HT1080 (cell line): ENCODE measurements around the gene OLFML2A. TPM values are rescaled to one million over a fixed set of nuclear protein-coding genes. Genes with fewer than 3 reads are reported as not detected.

Experiments used
- DNase-seq: peaks from one replicate; pipeline ENCODE4 v3.0.0-alpha.2; 2015; ENCODE audit warnings: low read depth
- total RNA-seq: library from RNA; depleted of rRNA; stranded (reverse); fragments of >200 nt; shearing (Covaris generic); gene quantifications from 2 replicates; pipeline ENCODE4 v1.2.3, GENCODE V29; 2014

The OLFML2A gene
- total RNA-seq, 1 experiment from 2014 or later = 0.69 TPM

DNA sequence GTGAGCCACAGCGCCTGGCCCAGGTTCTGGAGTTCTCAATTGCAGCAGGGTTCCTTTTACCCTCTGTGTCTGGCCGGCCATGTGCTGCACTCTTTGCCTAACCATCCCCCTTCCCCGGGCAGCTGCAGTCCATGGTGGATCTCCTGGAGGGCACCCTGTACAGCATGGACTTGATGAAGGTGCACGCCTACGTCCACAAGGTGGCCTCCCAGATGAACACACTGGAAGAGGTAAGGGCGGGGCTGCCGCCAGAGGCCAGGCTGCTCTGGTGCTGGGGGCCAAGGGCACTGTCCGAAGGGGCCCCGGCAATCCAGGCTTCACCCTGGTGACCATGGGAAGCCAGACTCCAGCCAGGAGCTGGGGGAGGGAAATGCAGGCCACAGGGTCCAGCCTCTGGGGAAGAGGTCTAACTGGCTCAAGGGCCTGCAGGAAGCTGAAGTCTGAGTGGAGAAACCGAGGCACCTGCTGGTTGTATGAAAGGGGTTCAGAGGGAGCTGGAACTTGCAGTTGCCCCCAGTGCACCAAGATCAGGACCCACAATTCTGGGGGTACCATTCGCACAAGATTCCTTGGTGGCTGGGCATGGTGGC, 18.1 kb downstream of the OLFML2A start:
- no peak for DNase-seq

DNA sequence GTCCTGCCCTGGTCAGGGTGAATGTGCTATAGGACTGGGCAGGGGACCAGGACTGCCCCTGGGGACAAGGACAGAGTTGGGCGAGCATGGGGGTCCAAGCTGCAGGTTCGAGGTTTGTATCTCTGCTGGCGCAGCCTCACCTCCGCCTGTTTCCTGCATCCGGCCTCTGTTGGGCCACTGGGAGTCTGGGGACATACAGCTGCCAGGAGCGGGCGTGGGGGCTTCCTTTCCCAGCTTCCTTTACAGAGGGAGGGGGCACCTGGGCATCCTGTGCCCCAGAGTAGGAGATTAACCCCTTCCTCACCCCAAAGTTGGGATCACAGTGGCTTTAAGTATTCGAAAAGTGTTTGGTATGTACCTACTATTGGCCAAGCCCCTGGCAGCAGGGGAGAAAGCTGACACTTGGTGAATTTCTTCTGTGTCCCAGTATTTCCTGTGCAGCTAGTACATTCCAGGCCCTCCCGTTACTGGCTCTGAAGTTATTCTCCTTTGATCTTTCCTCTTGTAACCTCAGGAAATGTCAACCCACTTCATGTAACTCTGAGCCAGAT, 19.0 kb downstream of the OLFML2A start:
- peak; percentile 37 for DNase-seq

DNA sequence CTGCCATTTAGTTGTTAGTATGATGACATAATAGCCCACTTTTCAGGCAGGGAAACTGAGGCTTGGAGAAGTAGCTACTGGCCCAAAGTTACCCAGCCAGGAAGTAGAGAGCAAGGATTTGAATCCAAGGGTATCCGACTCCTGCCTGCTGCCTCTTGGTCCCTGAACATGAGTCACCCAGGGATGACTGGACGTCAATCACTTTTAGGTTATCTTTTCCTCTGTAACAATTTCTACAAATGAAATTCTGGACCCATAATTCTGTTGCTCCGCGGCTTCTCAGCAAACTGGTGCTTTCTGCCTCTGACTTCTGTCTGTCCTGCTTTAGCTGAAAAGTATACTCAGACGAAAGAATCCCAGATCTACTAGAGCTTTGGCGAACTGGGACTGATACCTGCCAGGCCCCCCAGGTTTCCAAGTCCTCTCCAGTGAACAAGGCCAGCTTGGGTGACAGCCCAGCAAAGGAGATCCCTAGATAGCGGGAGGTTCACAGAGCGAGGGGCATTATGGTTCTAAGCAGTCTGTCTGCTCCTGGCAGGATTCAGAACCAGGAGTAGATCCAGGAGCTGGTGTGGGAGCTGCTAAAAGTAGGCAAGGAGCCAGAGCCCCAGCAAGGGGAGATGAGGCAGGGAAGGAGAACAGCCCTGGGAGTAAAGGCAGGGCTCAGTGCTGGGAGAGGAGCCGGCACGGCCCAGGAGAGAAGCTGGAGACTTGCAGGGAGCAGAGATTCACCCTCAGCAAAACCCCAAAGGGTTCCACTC, 20.6 kb downstream of the OLFML2A start:
- no peak for DNase-seq

DNA sequence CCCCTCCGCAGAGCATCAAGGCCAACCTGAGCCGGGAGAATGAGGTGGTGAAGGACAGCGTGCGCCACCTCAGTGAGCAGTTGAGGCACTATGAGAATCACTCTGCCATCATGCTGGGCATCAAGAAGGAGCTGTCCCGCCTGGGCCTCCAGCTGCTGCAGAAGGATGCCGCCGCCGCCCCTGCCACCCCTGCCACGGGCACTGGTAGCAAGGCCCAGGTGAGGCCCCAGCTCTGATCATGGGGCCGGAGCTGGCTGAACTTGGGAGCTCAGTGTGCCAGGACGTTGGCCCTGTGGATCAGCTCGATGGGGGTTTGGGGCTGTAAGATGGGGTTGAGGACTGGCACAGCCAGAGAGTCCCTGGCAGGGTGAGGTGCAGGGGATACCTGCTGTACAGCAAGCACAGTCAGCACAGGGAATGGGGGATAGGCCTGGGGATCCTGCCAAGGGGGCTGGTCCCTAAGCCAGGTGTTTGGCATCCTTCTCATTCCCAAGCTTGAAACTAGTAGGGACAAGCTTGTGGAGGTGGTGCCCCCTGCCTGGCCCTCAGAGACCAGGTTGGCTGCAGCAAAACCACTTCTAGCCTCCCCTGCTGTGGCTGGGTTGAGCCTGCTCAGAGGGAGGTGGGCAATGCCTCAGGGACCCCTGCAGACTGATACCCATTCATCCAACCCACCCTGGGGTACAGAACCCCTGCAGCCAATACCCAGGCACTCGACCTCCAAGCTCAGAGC, 22.5 kb downstream of the OLFML2A start:
- DNase-seq = no peak

DNA sequence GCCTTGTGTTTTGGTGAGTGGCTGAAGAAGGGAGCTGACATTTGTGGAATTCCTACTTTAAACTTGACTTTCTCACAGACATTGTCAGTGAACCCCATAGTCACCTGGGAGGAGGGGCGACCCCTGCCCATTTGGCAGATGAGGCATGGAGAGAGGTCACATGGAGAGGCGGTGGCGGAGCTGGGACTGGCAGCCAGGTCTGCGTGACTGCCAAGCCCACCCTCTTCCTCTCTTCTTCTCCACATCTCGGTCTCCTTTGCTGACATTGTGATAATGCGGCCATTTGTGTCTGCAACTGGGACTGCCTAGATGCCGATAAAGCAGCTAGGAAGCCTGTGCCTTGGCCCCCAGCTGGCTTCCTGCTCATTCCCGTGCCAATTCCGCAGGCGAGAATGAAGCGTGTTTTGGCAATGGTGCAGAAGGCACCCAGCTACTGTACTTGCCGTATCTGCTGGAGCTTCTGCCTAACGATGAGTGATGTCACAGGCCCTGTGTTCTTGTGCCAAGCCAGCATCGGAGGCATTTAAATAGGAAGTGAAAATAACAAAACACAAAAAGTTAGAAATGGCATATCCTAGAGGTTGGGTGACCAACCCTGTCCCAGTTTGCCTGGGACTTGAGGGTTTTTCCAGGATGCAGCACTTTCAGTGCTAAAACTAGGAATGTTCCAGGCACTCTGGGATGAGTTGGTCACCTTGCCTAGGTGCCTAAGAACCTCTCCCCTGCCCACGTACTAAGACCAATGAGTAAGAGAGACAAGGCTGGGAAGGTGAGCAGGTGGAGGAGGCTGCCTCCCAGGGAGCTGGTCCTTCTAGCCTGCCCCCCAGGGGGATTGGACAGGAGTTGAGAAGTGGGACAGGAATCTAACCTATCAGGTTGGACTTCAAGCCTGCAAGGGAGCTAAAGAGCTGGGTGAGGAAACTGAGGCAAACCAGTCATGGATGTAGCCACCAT, 23.6 kb downstream of the OLFML2A start:
- no peak for DNase-seq

DNA sequence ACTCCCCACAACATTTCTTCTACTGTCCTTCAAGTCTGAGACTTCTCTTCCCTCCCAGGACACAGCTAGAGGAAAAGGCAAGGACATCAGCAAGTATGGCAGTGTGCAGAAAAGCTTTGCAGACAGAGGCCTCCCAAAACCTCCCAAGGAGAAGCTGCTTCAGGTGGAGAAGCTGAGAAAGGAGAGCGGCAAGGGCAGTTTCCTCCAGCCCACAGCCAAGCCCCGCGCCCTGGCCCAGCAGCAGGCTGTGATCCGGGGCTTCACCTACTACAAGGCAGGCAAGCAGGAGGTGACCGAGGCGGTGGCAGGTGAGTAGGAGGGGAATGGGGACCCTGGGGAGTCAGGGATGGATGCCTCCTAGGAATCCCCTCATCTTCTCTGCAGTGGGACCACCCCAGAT, 24.4 kb downstream of the OLFML2A start:
- no peak for DNase-seq

DNA sequence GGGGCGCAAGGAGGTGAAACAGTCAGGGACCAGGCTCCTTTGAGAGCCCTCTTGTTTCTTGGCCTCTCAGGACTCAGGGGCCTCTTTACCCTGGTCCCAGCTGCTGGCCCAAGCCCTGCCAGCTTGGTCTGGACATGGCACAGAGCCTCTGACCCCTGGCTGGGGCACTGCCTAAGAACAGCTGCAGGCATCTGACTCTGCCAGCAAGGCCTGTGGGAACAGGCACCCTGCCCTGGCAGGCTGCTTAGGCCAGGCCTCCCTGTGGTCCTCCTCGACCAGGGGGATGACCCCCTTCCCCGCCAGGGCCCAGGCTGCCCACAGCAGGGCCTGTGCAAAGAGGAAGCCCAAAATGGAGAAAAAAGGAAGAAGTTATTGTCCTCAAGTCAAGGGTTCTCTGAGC, 25.5 kb downstream of the OLFML2A start:
- DNase-seq = no peak

DNA sequence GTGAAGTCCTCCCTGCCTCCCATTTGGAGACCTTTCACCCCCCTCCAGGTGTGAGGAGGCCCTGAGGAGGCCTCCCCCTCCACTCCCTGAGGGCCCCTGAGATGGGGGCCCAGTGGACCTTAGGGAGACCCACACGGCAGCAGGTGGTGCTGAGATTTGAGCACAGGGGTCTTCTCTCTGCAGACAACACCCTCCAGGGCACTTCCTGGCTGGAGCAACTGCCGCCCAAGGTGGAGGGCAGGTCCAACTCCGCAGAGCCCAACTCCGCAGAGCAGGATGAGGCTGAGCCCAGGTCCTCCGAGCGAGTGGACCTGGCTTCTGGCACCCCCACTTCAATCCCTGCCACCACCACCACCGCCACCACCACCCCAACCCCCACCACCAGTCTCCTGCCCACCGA, 27.0 kb downstream of the OLFML2A start:
- DNase-seq = no peak

DNA sequence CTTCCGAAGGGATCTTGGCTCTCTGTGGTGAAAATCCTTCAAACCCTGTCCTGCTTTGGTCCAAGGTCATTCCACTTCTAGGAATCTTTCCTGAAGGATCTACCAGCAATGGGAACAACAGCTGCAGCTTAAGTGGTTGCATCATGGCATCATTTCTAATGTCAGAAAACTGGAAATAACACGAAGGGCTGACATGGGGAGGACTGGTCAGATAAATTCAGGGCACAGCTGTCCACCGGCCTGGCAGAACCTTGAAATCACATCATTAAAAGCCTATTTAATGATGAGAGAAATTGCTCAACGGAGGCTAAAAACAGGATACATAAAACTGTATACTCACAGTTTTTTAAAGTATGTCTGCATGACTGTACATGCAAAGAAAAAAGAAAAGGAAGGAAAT, 28.3 kb downstream of the OLFML2A start:
- DNase-seq = no peak

DNA sequence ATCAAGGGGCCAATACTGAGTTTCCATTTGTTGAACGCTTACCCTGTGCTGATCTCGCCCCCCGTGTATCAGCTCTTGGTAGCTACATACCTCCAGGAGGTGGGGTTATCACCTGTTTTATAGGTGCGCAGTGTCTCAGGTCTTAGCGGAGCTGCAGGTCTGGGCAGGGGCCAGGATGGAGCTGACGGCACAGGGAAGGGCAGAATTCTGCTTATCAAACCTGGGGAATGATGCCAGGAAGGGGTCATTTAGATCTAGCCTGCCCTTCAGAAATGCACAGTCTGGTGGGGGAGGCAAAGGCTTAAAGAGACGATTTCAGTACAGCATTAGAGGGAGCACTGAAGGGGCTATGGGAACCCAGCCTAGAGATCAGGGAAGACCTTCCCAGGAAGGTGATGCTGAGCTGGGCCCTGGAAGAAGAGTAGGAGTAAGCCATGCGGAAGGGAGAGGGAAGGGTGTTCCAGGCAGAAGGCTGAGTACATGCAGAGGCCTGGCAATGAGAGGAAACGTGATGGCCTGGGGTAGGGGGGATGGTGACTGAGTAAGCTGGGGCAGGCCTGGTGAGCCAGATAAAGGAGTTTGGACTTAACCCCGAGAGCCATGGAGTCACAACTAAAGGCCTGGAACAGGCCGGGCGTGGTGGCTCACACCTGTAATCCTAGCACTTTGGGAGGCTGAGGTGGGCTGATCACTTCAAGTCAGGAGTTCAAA, 31.5 kb downstream of the OLFML2A start:
- no peak for DNase-seq

DNA sequence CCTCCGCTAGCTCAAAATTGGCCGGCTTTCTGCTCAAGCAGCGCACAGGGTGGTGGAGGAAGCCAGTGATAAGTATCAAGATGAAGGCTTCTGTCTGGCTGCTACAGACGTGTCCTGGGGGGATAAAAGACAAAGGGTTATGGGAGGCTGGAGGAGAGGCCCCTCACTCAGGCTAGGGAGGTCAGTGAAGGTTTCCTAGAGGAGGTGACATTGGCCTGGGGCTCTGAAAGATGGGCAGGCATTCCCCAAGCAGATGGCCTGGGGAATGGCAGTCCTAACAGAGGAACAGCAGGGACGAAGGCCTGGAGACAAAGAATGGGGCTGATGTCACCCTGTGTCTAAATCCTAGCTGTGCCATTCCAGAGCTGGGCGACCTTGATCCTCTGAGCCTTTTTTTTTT, 32.3 kb downstream of the OLFML2A start:
- DNase-seq = no peak

DNA sequence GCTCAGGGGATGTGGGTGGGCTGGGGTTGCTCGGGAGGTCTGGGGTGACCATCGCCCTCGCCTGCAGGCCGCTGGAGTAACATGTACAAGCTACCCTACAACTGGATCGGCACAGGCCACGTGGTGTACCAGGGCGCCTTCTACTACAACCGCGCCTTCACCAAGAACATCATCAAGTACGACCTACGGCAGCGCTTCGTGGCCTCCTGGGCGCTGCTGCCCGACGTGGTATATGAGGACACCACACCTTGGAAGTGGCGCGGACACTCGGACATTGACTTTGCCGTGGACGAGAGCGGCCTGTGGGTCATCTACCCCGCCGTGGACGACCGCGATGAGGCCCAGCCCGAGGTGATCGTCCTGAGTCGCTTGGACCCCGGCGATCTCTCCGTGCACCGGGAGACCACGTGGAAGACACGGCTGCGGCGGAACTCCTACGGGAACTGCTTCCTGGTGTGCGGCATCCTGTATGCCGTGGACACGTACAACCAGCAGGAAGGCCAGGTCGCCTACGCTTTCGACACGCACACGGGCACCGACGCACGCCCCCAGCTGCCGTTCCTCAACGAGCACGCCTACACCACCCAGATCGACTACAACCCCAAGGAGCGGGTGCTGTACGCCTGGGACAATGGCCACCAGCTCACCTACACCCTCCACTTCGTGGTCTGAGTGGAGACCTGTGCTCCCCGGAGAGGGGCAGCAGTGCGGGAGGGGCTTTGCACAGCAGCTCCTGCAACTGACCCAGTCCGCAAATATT, 33.0 kb downstream of the OLFML2A start:
- DNase-seq = no peak

DNA sequence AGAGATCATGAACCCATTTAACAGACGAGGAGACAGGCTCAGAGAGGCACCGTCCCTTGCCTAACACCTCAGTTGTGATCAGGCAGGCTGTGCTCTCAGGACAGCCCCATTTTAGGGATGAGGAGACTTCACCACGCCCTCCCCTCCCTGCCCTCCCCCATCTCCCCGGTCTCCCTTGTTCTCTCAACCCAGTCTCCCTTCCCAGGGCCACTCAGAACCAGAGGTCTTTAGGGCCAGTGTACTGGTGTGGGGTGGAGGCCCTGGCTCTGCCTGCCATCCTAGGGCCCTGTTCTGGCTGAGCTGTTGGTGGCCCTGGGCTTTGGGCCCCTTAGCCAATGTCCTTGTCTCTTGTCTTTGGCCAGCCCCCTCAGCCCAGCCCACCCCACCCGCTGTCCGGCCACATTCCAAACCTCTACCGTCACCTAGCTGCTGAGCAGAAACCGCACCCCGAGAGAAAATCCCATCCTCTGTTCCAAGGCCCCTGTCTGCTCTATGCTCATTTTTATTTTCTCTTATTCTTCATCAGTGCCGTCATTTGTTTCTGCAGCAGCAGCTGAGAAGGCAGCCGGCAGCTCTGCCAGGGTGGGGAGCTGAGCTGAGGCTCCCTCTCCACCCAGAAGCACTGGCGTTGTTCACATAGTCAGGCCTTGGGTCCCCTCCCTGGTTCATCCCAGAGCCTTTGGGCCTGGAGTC, 33.9 kb downstream of the OLFML2A start:
- DNase-seq = peak; percentile 92

DNA sequence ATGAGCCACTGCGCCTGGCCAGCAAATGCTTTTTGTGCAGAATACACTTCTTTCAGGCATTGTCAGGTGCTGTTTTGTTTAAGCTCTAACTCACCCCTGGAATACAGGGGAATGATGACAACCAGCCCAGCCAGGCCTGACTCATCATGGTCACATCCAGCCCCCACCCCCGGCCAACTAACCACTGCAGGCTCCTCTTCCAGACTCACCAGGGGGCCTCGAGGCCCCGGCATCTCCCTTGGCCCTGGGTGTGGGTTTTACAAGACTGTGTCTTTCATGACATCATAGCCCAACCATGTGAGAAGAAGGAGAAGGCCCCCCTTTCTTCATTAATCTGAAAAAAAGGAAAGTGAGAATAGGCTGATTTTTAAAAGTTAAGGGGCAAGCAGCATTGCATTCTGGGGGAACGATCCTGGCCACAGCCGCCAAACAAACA, 35.5 kb downstream of the OLFML2A start:
- peak; percentile 99 for DNase-seq

DNA sequence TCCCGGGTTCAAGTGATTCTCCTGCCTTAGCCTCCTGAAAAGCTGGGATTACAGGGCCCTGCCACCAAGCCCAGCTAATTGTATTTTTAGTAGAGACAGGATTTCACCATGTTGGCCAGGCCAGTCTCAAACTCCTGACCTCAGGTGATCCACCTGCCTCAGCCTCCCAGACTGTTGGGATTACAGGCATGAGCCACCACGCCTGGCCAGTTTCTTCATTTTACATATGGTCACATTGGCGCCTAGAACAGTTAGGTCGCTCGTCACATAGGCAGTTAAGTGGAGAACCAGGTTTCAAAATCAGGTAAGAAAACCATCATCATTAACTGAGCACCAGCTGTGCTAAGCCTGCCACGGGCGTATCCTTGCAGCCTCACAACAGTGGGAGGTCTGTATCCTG, 36.1 kb downstream of the OLFML2A start:
- no peak for DNase-seq

DNA sequence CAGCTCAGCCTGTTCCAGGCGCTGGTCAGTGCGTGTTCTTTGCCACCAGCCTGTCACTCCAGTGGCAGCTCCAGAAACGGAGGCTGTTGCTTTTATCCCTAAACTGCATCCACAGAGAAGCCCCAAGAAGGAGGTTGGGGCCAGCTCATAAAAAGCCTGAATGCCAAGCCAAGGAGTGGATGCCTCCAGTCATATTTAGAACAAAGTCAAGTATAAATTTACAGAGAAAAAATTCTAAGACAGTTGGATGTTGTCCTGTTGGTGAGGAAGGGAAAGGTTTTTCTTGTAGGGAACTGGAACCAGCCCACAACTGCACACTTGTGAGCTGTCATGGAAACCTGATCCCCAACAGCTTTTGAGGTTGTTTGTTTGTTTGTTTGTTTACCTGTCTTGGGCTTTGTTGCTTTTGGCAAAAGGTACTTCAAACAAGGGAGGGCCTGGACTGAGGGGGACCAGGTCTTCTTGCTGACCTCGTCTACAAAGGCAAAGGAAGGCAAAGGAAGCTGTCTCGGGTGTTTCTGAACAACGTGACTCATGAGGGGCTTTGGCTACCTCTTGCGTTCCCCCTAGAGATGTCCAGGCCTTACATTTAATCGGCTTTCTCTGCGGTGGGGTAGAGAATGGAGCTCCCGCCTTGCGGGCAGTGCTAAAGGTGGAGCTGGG, 36.7 kb downstream of the OLFML2A start:
- no peak for DNase-seq

DNA sequence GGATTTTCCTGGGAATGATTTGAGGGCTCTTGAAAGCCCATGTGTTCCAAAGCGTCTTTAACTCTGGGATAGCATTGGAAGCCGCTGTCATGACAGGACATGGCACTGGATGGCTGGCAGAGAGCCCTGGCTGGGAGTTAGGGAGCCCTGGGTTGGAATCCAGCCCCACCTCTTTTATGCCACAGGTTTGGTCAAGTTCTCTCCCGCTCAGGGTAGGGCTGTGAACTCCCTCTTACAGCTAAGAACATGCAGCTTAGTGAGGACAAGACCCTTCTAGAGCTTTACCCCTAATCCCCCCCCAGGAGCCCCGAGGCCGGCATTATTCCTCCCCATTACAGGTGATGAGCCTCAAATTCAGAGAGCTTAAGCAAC, 37.2 kb downstream of the OLFML2A start:
- no peak for DNase-seq

DNA sequence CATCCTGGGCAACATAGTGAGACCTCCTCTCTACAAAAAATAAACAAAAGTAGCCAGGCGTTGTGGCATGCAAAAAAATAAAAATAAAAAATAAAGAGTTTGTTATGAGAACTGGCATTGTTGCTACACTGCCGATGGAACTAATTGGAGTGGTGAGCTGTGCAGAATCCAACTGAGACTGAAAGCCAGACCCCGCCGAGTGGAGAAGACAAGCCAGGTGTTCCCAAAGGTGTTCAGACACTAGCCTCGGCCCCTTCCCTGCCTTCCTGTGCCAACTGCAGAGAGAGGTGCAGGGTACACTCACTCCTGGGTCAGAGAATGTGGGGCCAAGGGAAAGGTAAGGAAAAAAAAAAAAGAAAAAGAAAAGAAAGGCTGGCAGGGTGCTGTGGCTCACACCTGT, 38.7 kb downstream of the OLFML2A start:
- DNase-seq = no peak
